T-cell (primary cell): ENCODE results near the gene ABCA3. TPM values are rescaled to one million over a fixed set of nuclear protein-coding genes. Genes with fewer than 3 reads are reported as not detected.

Experiments
- ATAC-seq, 4 experiments: fragments of 200-7000 bp in 3 of 4; fragments of 150-1000 bp in 1 of 4; cut with Tn5 transposase; replicated peaks in 1 of 4; 1 replicate in 3 of 4; 2 replicates in 1 of 4; pipeline ENCODE4 v1.10.0; 2021; ENCODE audit warnings: moderate library complexity in 3 of 4, mild to moderate bottlenecking in 2 of 4, moderate number of reproducible peaks in 1 of 4
- CTCF ChIA-PET, 2 donors: fragments of 300-600 bp; sonication (Branson Sonifier 250); formaldehyde crosslinking; loops; one replicate each; lab custom pipeline; 2022; ENCODE audit warnings: antibody characterized with exemption in 2 of 2; lab: Charles Lee
- POLR2A ChIA-PET, 2 donors: fragments of 300-600 bp; sonication (Branson Sonifier 250); formaldehyde crosslinking; loops; one replicate each; lab custom pipeline; 2022; ENCODE audit warnings: antibody characterized with exemption in 2 of 2; lab: Charles Lee
- DNase-seq, 35 experiments: peaks; one replicate each; pipeline versions ENCODE4 v3.0.0 to v3.0.0-alpha.2; 2013 to 2023
- H3K27ac ChIP-seq: one replicate; pipeline ENCODE4 v1.5.1; 2013; ENCODE audit warnings: low read length
- H3K27me3 ChIP-seq, 2 experiments: replicated peaks in 1 of 2; 1 replicate in 1 of 2; 2 replicates in 1 of 2; pipeline versions ENCODE4 v1.6.1 to v1.7.0; 2013; ENCODE audit warnings: low read length in 1 of 2, mixed read lengths in 1 of 2; ENCODE audit not compliant: control insufficient read depth in 2 of 2, insufficient read depth in 2 of 2; ENCODE audit errors: extremely low read depth in 1 of 2
- H3K36me3 ChIP-seq, 2 donors: 1 replicate in 1 of 2; 2 replicates in 1 of 2; pipeline versions ENCODE4 v1.6.1 to v1.7.0; 2013; ENCODE audit warnings: low read length in 1 of 2; ENCODE audit not compliant: control insufficient read depth in 2 of 2, insufficient read depth in 1 of 2; ENCODE audit errors: extremely low read depth in 1 of 2
- H3K4me1 ChIP-seq, 2 experiments: 1 replicate in 1 of 2; 2 replicates in 1 of 2; pipeline versions ENCODE4 v1.6.1 to v1.7.0; 2013; ENCODE audit warnings: low read length in 2 of 2, mixed read lengths in 1 of 2; ENCODE audit not compliant: insufficient read depth in 2 of 2, control insufficient read depth in 1 of 2; ENCODE audit errors: extremely low read depth in 1 of 2
- H3K4me3 ChIP-seq, 2 donors: 1 replicate in 1 of 2; 2 replicates in 1 of 2; pipeline versions ENCODE4 v1.5.1 to v1.7.0; 2013; ENCODE audit warnings: mild to moderate bottlenecking in 2 of 2, low read length in 1 of 2, moderate library complexity in 1 of 2; ENCODE audit not compliant: control insufficient read depth in 1 of 2; ENCODE audit errors: extremely low read depth in 1 of 2
- H3K9me3 ChIP-seq: 2 replicates; pipeline ENCODE4 v1.7.0; 2013
- H3K27ac Mint-ChIP-seq, 2 donors: one replicate each; pipeline ENCODE4 v1.8.0; 2020 to 2021; ENCODE audit warnings: mild to moderate bottlenecking in 2 of 2, mixed read lengths in 2 of 2
- H3K27me3 Mint-ChIP-seq, 2 donors: one replicate each; pipeline ENCODE4 v1.8.0; 2021 to 2022; ENCODE audit warnings: mixed read lengths in 2 of 2
- H3K36me3 Mint-ChIP-seq: one replicate; pipeline ENCODE4 v1.8.0; 2021; ENCODE audit warnings: mixed read lengths
- H3K4me1 Mint-ChIP-seq, 3 donors: one replicate each; pipeline ENCODE4 v1.8.0; 2020 to 2022; ENCODE audit warnings: mixed read lengths in 3 of 3, mild to moderate bottlenecking in 1 of 3
- H3K4me3 Mint-ChIP-seq, 3 donors: one replicate each; pipeline ENCODE4 v1.8.0; 2020 to 2022; ENCODE audit warnings: mild to moderate bottlenecking in 3 of 3, mixed read lengths in 3 of 3, moderate library complexity in 3 of 3
- H3K9me3 Mint-ChIP-seq, 3 donors: one replicate each; pipeline ENCODE4 v1.8.0; 2020 to 2022; ENCODE audit warnings: mixed read lengths in 3 of 3
- WGBS: methylation state at CpG from one replicate; pipeline ENCODE4 v1.1.5; 2013; ENCODE audit warnings: missing lambda C conversion rate; ENCODE audit not compliant: insufficient coverage; 5-methylcytosine and 5-hydroxymethylcytosine counted together
- total RNA-seq, 35 experiments: library from RNA in 6 of 35; stranded (reverse) in 6 of 35; fragments of 120-200 nt in 1 of 35; gene quantifications; one replicate each; pipeline versions ENCODE4 v1.2.1 to v1.2.4 and lab custom pipeline; 2013 to 2026

ABCA3 gene
- total RNA-seq, 5 donors from 2014 or later (not counting 1 experiment from before 2014, with no cell fraction given), result 6.6 to 11.1 (median 9.9) TPM

GRCh38 chr16:2308089-2308962 is 32.2 kb downstream of the ABCA3 start:
- DNase-seq, result no peak
- Mint-ChIP-seq H3K27me3 (no peaks in the 10 kb centered on the region), H3K9me3 (no peaks in the 10 kb centered on the region), H3K4me3 (no peak overlapping the region), H3K27ac (no peak overlapping the region), H3K4me1 (no peaks in the 10 kb centered on the region), H3K36me3 (no peaks in the 10 kb centered on the region)
- Histone ChIP-seq H3K27ac (no peak overlapping the region), H3K27me3 (no peaks in the 10 kb centered on the region), H3K4me3 (no peak overlapping the region), H3K9me3 (no peaks in the 10 kb centered on the region), H3K4me1 (no peaks in the 10 kb centered on the region), H3K36me3 (no peaks in the 10 kb centered on the region)
- ATAC-seq, result no peak
- ChIA-PET POLR2A (no interaction called here), CTCF (no interaction called here)
- 92% methylated on average over 27 of the region's 30 CpGs for WGBS

DNA sequence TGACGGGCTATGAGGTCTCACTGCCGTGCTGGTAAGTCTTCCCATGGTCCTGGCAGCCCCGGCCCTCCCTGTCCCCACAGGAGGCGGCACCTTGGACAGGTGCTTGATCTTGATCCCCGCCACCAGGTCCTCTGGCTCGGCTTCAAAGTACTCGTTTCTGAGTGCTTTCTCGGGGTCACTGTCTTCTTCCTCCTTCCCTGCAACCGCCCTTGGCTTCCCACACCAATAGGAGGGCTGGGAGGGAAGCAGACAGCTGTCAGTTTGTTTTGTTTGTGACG is 40.7 kb downstream of the ABCA3 start:
- Mint-ChIP-seq H3K36me3 (peaks cover 5% of the 10 kb centered on the region), H3K9me3 (no peaks in the 10 kb centered on the region), H3K27me3 (no peaks in the 10 kb centered on the region), H3K4me1 (no peaks in the 10 kb centered on the region), H3K4me3 (no peak overlapping the region), H3K27ac (no peak overlapping the region)
- no peaks in the 10 kb centered on the region for H3K27me3 ChIP-seq
- peaks cover 0 to 9% of the 10 kb centered on the region in 2 experiments for H3K4me1 ChIP-seq
- DNase-seq (no peak), ATAC-seq (no peak)
- no peak overlapping the region for H3K27ac ChIP-seq
- no peaks in the 10 kb centered on the region for H3K36me3 ChIP-seq
- WGBS, result 90% methylated on average over 5 of the region's 10 CpGs
- H3K9me3 ChIP-seq, result no peaks in the 10 kb centered on the region
- ChIA-PET POLR2A (no interaction called here), CTCF (no interaction called here)
- no peak overlapping the region for H3K4me3 ChIP-seq

DNA sequence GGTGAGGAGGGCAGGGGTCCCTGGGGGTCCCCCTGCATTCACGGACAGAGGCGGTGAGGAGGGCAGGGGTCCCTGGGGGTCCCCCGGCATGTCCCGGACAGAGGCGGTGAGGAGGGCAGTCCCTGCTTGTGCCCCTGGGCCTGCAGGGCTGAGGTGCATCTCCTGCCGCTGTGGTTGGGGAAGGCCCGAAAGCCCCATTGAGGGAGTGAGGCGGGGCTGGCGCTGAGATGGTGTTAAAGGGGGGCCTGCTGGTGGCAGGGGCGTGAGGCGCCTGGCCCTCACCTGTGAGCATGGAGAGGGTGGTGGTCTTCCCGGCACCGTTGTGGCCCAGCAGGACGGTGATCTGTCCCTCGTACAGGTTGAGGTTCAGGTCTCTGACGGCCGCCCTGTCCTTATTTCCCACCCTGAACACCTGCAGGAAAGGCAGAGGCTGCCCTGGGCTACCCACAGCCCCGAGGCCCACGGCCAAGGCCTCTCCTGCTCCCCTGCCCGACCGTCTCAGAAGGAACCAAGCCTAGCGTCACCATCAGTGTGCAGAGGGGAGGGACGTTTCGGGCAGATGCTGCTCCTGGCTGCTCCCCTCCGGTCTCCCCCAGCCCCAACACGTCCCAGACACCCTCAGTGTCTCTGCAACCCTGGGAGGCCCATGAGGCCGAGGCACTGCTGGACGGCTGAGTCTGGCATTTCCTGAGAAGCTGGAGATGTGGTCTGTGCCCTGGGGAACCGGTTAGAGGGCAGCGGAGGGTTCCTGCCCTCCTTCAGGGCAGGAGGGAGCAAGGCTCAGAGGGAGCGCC is 41.2 kb downstream of the ABCA3 start:
- CTCF ChIA-PET, result no interaction called here
- Mint-ChIP-seq H3K9me3 (no peaks in the 10 kb centered on the region), H3K36me3 (peaks cover 5% of the 10 kb centered on the region), H3K27ac (no peak overlapping the region), H3K4me3 (no peak overlapping the region), H3K4me1 (no peaks in the 10 kb centered on the region), H3K27me3 (no peaks in the 10 kb centered on the region)
- Histone ChIP-seq H3K9me3 (no peaks in the 10 kb centered on the region), H3K36me3 (no peaks in the 10 kb centered on the region), H3K27ac (no peak overlapping the region), H3K4me3 (no peak overlapping the region), H3K4me1 (peaks cover 0 to 9% of the 10 kb centered on the region in 2 experiments), H3K27me3 (no peaks in the 10 kb centered on the region)
- no peak for ATAC-seq
- 89% methylated on average over 24 of the region's 31 CpGs for WGBS
- POLR2A ChIA-PET, result no interaction called here
- no peak for DNase-seq

GRCh38 chr16:2298621-2299020 is 41.9 kb downstream of the ABCA3 start:
- H3K4me3 ChIP-seq, result no peak overlapping the region
- POLR2A ChIA-PET, result no interaction called here
- no peak overlapping the region for H3K27ac Mint-ChIP-seq
- no peaks in the 10 kb centered on the region for H3K4me1 Mint-ChIP-seq
- no peaks in the 10 kb centered on the region for H3K36me3 ChIP-seq
- DNase-seq, result no peak
- peaks cover 5% of the 10 kb centered on the region for H3K36me3 Mint-ChIP-seq
- H3K4me1 ChIP-seq, result peaks cover 0 to 9% of the 10 kb centered on the region in 2 experiments
- 91% methylated on average over 4 of the region's 9 CpGs for WGBS
- CTCF ChIA-PET, result no interaction called here
- ATAC-seq, result no peak
- no peaks in the 10 kb centered on the region for H3K9me3 Mint-ChIP-seq
- H3K9me3 ChIP-seq, result no peaks in the 10 kb centered on the region
- H3K4me3 Mint-ChIP-seq, result no peak overlapping the region
- H3K27me3 Mint-ChIP-seq, result no peaks in the 10 kb centered on the region
- no peak overlapping the region for H3K27ac ChIP-seq
- H3K27me3 ChIP-seq, result no peaks in the 10 kb centered on the region

DNA sequence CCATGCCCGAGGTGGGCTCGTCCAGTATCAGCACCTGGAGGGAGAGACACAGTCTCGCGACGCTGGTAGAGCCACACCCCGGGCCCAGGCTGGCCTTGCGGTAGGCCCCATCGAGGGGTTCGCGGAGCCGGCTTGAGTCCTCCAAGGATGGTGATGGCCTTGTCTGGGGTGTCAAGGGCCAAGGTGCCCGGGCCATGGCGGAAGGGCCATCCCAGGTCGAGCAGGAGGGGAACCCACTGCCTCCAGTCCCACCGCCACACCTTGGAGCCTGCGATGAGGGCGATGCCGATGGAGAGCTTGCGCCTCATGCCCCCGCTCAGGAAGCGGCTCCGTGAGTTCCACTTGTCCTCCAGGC is 43.0 kb downstream of the ABCA3 start:
- no peak overlapping the region for H3K4me3 Mint-ChIP-seq
- Histone ChIP-seq H3K27me3 (no peaks in the 10 kb centered on the region), H3K27ac (no peak overlapping the region), H3K36me3 (no peaks in the 10 kb centered on the region), H3K4me3 (no peak overlapping the region), H3K4me1 (peaks cover 0 to 9% of the 10 kb centered on the region in 2 experiments), H3K9me3 (no peaks in the 10 kb centered on the region)
- 95% methylated on average over 22 of the region's 22 CpGs for WGBS
- H3K27ac Mint-ChIP-seq, result no peak overlapping the region
- H3K36me3 Mint-ChIP-seq, result peaks cover 5% of the 10 kb centered on the region
- no peaks in the 10 kb centered on the region for H3K9me3 Mint-ChIP-seq
- no peak for DNase-seq
- ChIA-PET POLR2A (no interaction called here), CTCF (no interaction called here)
- ATAC-seq, result no peak
- H3K27me3 Mint-ChIP-seq, result no peaks in the 10 kb centered on the region
- H3K4me1 Mint-ChIP-seq, result no peaks in the 10 kb centered on the region

GRCh38 chr16:2296661-2297505 is 43.6 kb downstream of the ABCA3 start:
- Mint-ChIP-seq H3K36me3 (peaks cover 8% of the 10 kb centered on the region), H3K27ac (no peak overlapping the region), H3K4me3 (no peak overlapping the region), H3K4me1 (no peaks in the 10 kb centered on the region), H3K27me3 (no peaks in the 10 kb centered on the region), H3K9me3 (no peaks in the 10 kb centered on the region)
- WGBS, result 87% methylated on average over 22 of the region's 23 CpGs
- Histone ChIP-seq H3K9me3 (no peaks in the 10 kb centered on the region), H3K27me3 (no peaks in the 10 kb centered on the region), H3K36me3 (no peaks in the 10 kb centered on the region), H3K27ac (no peak overlapping the region), H3K4me3 (no peak overlapping the region), H3K4me1 (peaks cover 0 to 9% of the 10 kb centered on the region in 2 experiments)
- CTCF ChIA-PET, result no interaction called here
- ATAC-seq (peak in 1 of 4 experiments; percentile 29), DNase-seq (peak in 1 of 35 experiments; percentile 26)
- POLR2A ChIA-PET, result no interaction called here
